HG03095 (cell line): ENCODE results near the gene GTPBP3.
"Not testable (repeated sequence)": the region's sequence is repeated elsewhere in the genome, so short reads cannot be mapped to it uniquely, and the experiment has no call there.

Experiments used
- ATAC-seq: cut with Tn5 transposase; IDR thresholded peaks from one replicate; pipeline ENCODE4 v1.9.1; 2021; ENCODE audit warnings: moderate library complexity; ENCODE audit not compliant: unreplicated experiment

Gene GTPBP3

GRCh38 chr19:17336872-17337674 is at the start of gene GTPBP3:
Gene GTPBP3 (plus strand): TSS chr19:17337553. CDS start chr19:17337612, 59 bp downstream.
- peak; percentile 53 for ATAC-seq

- no peak for ATAC-seq
Measured at GRCh38 chr19:17289489-17289888, 47.9 kb upstream of the GTPBP3 start.

GRCh38 chr19:17292301-17293074 is 44.9 kb upstream of the GTPBP3 start:
- ATAC-seq, result peak; percentile 76

- no peak for ATAC-seq
Measured at GRCh38 chr19:17293605-17294004, 43.7 kb upstream of the GTPBP3 start.

GRCh38 chr19:17294051-17294891 is 43.1 kb upstream of the GTPBP3 start:
- ATAC-seq, result no peak

- not testable (repeated sequence) for ATAC-seq
Measured at GRCh38 chr19:17295551-17295950, 41.8 kb upstream of the GTPBP3 start.

- ATAC-seq, result no peak
Measured at GRCh38 chr19:17296273-17296672, 41.1 kb upstream of the GTPBP3 start.

GRCh38 chr19:17296976-17297375 is 40.4 kb upstream of the GTPBP3 start:
- ATAC-seq, result no peak

GRCh38 chr19:17300992-17301619 is 36.2 kb upstream of the GTPBP3 start:
- ATAC-seq, result no peak

- no peak for ATAC-seq
Measured at GRCh38 chr19:17302391-17303166, 34.8 kb upstream of the GTPBP3 start.

GRCh38 chr19:17303167-17303939 is 34.0 kb upstream of the GTPBP3 start, which contains the start of gene ABHD8:
Gene ABHD8 (minus strand): TSS chr19:17303425. CDS start chr19:17301616, 1,809 bp downstream.
- ATAC-seq, result peak; percentile 61

- no peak for ATAC-seq
Measured at GRCh38 chr19:17303940-17304267, 33.4 kb upstream of the GTPBP3 start.

GRCh38 chr19:17304386-17305215 is 32.8 kb upstream of the GTPBP3 start:
- no peak for ATAC-seq

GRCh38 chr19:17305216-17305516 is 32.2 kb upstream of the GTPBP3 start:
- ATAC-seq, result no peak

- peak; percentile 51 for ATAC-seq
Measured at GRCh38 chr19:17305517-17306284, 31.7 kb upstream of the GTPBP3 start, which contains the start of gene MRPL34. Gene MRPL34 (plus strand): TSS chr19:17305872. CDS start chr19:17305893, 21 bp downstream.

GRCh38 chr19:17306285-17306714 is 31.1 kb upstream of the GTPBP3 start:
- no peak for ATAC-seq

GRCh38 chr19:17307876-17308377 is 29.4 kb upstream of the GTPBP3 start:
- no peak for ATAC-seq
